HEK293 (cell line): ENCODE results near the gene ABHD8.

ENCODE experiments used
- CTCF ChIA-PET: fragments of 350-600 bp; formaldehyde crosslinking; extraction: SDS; loops from one replicate; lab custom pipeline; 2021; ENCODE audit warnings: antibody characterized with exemption; lab: Yijun Ruan, JAX
- POLR2A ChIA-PET: fragments of 300-600 bp; formaldehyde crosslinking; extraction: SDS; loops from one replicate; lab custom pipeline; 2020; ENCODE audit warnings: antibody characterized with exemption, inconsistent platforms; lab: Yijun Ruan, JAX
- H3K27ac ChIP-seq: fragments of 200-500 bp; sonication (Bioruptor generic); 2 replicates; pipeline ENCODE4 v1.5.1; 2014; ENCODE audit warnings: low read depth, low read length, control low read depth, inconsistent platforms; ENCODE audit errors: extremely low read depth
- H3K36me3 ChIP-seq, 2 experiments: fragments of 200-500 bp in 1 of 2; sonication (Bioruptor generic) in 1 of 2; 1 replicate in 1 of 2; 2 replicates in 1 of 2; pipeline ENCODE4 v1.5.1; 2014 to 2017; ENCODE audit warnings: inconsistent platforms in 2 of 2, low read length in 2 of 2; ENCODE audit not compliant: control insufficient read depth in 2 of 2, insufficient read depth in 1 of 2
- H3K4me1 ChIP-seq: fragments of 200-500 bp; sonication (Bioruptor generic); 2 replicates; pipeline ENCODE4 v1.5.1; 2014; ENCODE audit warnings: mild to moderate bottlenecking, low read length, inconsistent platforms; ENCODE audit not compliant: control insufficient read depth, insufficient read depth
- H3K4me3 ChIP-seq: 2 replicates; pipeline ENCODE4 v1.5.1; 2011; ENCODE audit warnings: low read depth, mild to moderate bottlenecking, control low read depth, low read length, moderate library complexity
- H3K9me3 ChIP-seq: fragments of 200-500 bp; sonication (Bioruptor generic); 2 replicates; pipeline ENCODE4 v1.5.1; 2014; ENCODE audit warnings: low read depth, low read length, inconsistent platforms; ENCODE audit not compliant: control insufficient read depth, insufficient read depth
- KLF16 ChIP-seq: fragments of 450-650 bp; formaldehyde crosslinking; IDR thresholded peaks from 2 replicates; pipeline ENCODE4 v1.5.1; 2017; ENCODE audit warnings: missing biosample characterization, missing genetic modification characterization
- KLF7 ChIP-seq: fragments of 450-650 bp; formaldehyde crosslinking; IDR thresholded peaks from 2 replicates; pipeline ENCODE4 v1.5.1; 2016; ENCODE audit warnings: missing biosample characterization, missing genetic modification characterization, borderline replicate concordance
- OSR2 ChIP-seq: fragments of 450-650 bp; formaldehyde crosslinking; IDR thresholded peaks from 2 replicates; pipeline ENCODE4 v1.5.1; 2016; ENCODE audit warnings: missing biosample characterization, missing genetic modification characterization
- SP7 ChIP-seq: fragments of 450-650 bp; formaldehyde crosslinking; IDR thresholded peaks from 2 replicates; pipeline ENCODE4 v1.5.1; 2016; ENCODE audit warnings: missing biosample characterization, missing genetic modification characterization
- ZIC2 ChIP-seq: fragments of 450-650 bp; formaldehyde crosslinking; IDR thresholded peaks from 2 replicates; pipeline ENCODE4 v1.5.1; 2016; ENCODE audit warnings: missing biosample characterization, missing genetic modification characterization
- ZNF114 ChIP-seq: fragments of 450-650 bp; formaldehyde crosslinking; IDR thresholded peaks from 2 replicates; pipeline ENCODE4 v1.5.0; 2017; ENCODE audit warnings: missing biosample characterization, missing genetic modification characterization
- ZNF19 ChIP-seq: fragments of 450-650 bp; formaldehyde crosslinking; IDR thresholded peaks from 2 replicates; pipeline ENCODE4; 2016; ENCODE audit warnings: missing biosample characterization, missing genetic modification characterization, low read depth
- ZNF202 ChIP-seq: fragments of 450-650 bp; formaldehyde crosslinking; IDR thresholded peaks from 2 replicates; pipeline ENCODE4 v1.5.1; 2016; ENCODE audit warnings: missing biosample characterization, missing genetic modification characterization, borderline replicate concordance
- ZNF311 ChIP-seq: fragments of 450-650 bp; formaldehyde crosslinking; IDR thresholded peaks from 2 replicates; pipeline ENCODE4 v1.5.1; 2017; ENCODE audit warnings: missing biosample characterization, missing genetic modification characterization, borderline replicate concordance
- ZNF324 ChIP-seq: fragments of 450-650 bp; formaldehyde crosslinking; IDR thresholded peaks from 2 replicates; pipeline ENCODE4 v1.5.1; 2016; ENCODE audit warnings: missing biosample characterization, missing genetic modification characterization
- ZNF366 ChIP-seq: fragments of 450-650 bp; formaldehyde crosslinking; conservative IDR thresholded peaks from 2 replicates; pipeline ENCODE4 v1.5.1; 2016; ENCODE audit warnings: missing biosample characterization, missing genetic modification characterization
- ZNF404 ChIP-seq: fragments of 450-650 bp; formaldehyde crosslinking; IDR thresholded peaks from 2 replicates; pipeline ENCODE4 v1.5.1; 2017; ENCODE audit warnings: missing biosample characterization, missing genetic modification characterization
- ZNF585B ChIP-seq: fragments of 450-650 bp; formaldehyde crosslinking; IDR thresholded peaks from 2 replicates; pipeline ENCODE4 v1.5.1; 2016; ENCODE audit warnings: missing biosample characterization, missing genetic modification characterization
- ZNF621 ChIP-seq: fragments of 450-650 bp; formaldehyde crosslinking; IDR thresholded peaks from 2 replicates; pipeline ENCODE4 v1.5.1; 2017; ENCODE audit warnings: missing biosample characterization, missing genetic modification characterization
- ZNF623 ChIP-seq: fragments of 450-650 bp; formaldehyde crosslinking; IDR thresholded peaks from 2 replicates; pipeline ENCODE4 v1.5.1; 2016; ENCODE audit warnings: missing biosample characterization, missing genetic modification characterization
- ZNF626 ChIP-seq: fragments of 450-650 bp; sonication (Bioruptor Pico); formaldehyde crosslinking; IDR thresholded peaks from 2 replicates; pipeline ENCODE4 v1.5.1; 2018; ENCODE audit warnings: missing biosample characterization, missing genetic modification characterization, inconsistent platforms
- ZNF707 ChIP-seq: fragments of 450-650 bp; formaldehyde crosslinking; IDR thresholded peaks from 2 replicates; pipeline ENCODE4 v1.5.1; 2016; ENCODE audit warnings: missing biosample characterization, missing genetic modification characterization
- ZNF776 ChIP-seq: fragments of 450-650 bp; formaldehyde crosslinking; IDR thresholded peaks from 2 replicates; pipeline ENCODE4 v1.5.0; 2017; ENCODE audit warnings: missing biosample characterization, missing genetic modification characterization, borderline replicate concordance
- ZSCAN30 ChIP-seq: fragments of 450-650 bp; IDR thresholded peaks from 2 replicates; pipeline ENCODE4 v1.5.1; 2018; ENCODE audit warnings: missing biosample characterization, mild to moderate bottlenecking, missing genetic modification characterization, moderate library complexity
- TF ChIP-seq, protein P1 (sequence below): fragments of 450-650 bp; formaldehyde crosslinking; IDR thresholded peaks from 2 replicates; pipeline ENCODE4 v1.5.1; 2017; ENCODE audit warnings: missing biosample characterization, missing genetic modification characterization
- TF ChIP-seq, protein P2 (sequence below): fragments of 450-650 bp; formaldehyde crosslinking; IDR thresholded peaks from 2 replicates; pipeline ENCODE4 v1.5.1; 2016; ENCODE audit warnings: missing biosample characterization, missing genetic modification characterization
- TF ChIP-seq, protein P3 (sequence below): fragments of 450-650 bp; formaldehyde crosslinking; IDR thresholded peaks from 2 replicates; pipeline ENCODE4 v1.5.1; 2016; ENCODE audit warnings: missing biosample characterization, missing genetic modification characterization
- TF ChIP-seq, protein P4 (sequence below): fragments of 450-650 bp; formaldehyde crosslinking; IDR thresholded peaks from 2 replicates; pipeline ENCODE4 v1.5.1; 2016; ENCODE audit warnings: missing biosample characterization, missing genetic modification characterization, borderline replicate concordance
- TF ChIP-seq, protein P5 (sequence below): fragments of 450-650 bp; formaldehyde crosslinking; IDR thresholded peaks from 2 replicates; pipeline ENCODE4 v1.5.1; 2016; ENCODE audit warnings: missing biosample characterization, missing genetic modification characterization
- TF ChIP-seq, protein P6 (sequence below): fragments of 450-650 bp; formaldehyde crosslinking; IDR thresholded peaks from 2 replicates; pipeline ENCODE4 v1.5.1; 2016; ENCODE audit warnings: missing biosample characterization, missing genetic modification characterization

ABHD8 gene

DNA sequence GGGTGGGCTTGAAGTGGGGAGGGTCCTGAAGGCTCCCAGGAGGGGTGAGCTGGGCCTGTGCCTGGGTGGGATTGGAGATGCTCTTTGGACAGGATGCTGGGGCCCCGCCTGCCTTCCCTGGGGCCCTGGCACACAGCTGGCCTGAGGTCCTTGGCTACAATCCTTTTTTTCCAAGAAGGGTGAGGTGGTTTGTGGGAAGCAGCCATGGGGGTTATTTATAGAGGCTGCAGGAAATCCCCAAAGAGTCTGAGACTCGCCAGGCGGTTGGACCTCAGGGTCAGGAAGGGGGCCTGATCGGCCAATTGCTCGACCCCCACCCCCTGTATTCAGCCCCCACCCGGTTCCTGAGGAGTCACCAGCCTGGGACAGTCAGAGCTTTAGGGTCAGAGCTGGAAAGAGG lies 44.1 kb upstream of the ABHD8 start:
- TF ChIP-seq ZNF585B (tag by site-specific recombination) = no peak
- TF ChIP-seq ZIC2 = no peak
- TF ChIP-seq SP7 (tag by site-specific recombination) = no peak
- TF ChIP-seq, protein P1, sequence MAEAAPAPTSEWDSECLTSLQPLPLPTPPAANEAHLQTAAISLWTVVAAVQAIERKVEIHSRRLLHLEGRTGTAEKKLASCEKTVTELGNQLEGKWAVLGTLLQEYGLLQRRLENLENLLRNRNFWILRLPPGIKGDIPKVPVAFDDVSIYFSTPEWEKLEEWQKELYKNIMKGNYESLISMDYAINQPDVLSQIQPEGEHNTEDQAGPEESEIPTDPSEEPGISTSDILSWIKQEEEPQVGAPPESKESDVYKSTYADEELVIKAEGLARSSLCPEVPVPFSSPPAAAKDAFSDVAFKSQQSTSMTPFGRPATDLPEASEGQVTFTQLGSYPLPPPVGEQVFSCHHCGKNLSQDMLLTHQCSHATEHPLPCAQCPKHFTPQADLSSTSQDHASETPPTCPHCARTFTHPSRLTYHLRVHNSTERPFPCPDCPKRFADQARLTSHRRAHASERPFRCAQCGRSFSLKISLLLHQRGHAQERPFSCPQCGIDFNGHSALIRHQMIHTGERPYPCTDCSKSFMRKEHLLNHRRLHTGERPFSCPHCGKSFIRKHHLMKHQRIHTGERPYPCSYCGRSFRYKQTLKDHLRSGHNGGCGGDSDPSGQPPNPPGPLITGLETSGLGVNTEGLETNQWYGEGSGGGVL = no peak
- TF ChIP-seq ZNF626 (tag by site-specific recombination) = no peak
- TF ChIP-seq ZNF621 = no peak
- no peak for TF ChIP-seq ZNF114
- TF ChIP-seq, protein P2, sequence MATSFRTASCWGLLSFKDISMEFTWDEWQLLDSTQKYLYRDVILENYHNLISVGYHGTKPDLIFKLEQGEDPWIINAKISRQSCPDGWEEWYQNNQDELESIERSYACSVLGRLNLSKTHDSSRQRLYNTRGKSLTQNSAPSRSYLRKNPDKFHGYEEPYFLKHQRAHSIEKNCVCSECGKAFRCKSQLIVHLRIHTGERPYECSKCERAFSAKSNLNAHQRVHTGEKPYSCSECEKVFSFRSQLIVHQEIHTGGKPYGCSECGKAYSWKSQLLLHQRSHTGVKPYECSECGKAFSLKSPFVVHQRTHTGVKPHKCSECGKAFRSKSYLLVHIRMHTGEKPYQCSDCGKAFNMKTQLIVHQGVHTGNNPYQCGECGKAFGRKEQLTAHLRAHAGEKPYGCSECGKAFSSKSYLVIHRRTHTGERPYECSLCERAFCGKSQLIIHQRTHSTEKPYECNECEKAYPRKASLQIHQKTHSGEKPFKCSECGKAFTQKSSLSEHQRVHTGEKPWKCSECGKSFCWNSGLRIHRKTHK = no peak
- no peak for TF ChIP-seq ZNF623 (tag by site-specific recombination)
- no peak for TF ChIP-seq ZNF404 (tag by site-specific recombination)
- TF ChIP-seq, protein P3, sequence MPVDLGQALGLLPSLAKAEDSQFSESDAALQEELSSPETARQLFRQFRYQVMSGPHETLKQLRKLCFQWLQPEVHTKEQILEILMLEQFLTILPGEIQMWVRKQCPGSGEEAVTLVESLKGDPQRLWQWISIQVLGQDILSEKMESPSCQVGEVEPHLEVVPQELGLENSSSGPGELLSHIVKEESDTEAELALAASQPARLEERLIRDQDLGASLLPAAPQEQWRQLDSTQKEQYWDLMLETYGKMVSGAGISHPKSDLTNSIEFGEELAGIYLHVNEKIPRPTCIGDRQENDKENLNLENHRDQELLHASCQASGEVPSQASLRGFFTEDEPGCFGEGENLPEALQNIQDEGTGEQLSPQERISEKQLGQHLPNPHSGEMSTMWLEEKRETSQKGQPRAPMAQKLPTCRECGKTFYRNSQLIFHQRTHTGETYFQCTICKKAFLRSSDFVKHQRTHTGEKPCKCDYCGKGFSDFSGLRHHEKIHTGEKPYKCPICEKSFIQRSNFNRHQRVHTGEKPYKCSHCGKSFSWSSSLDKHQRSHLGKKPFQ (tag by site-specific recombination) = no peak
- TF ChIP-seq, protein P4, sequence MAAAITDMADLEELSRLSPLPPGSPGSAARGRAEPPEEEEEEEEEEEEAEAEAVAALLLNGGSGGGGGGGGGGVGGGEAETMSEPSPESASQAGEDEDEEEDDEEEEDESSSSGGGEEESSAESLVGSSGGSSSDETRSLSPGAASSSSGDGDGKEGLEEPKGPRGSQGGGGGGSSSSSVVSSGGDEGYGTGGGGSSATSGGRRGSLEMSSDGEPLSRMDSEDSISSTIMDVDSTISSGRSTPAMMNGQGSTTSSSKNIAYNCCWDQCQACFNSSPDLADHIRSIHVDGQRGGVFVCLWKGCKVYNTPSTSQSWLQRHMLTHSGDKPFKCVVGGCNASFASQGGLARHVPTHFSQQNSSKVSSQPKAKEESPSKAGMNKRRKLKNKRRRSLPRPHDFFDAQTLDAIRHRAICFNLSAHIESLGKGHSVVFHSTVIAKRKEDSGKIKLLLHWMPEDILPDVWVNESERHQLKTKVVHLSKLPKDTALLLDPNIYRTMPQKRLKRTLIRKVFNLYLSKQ (tag by site-specific recombination) = no peak
- TF ChIP-seq ZNF19 = no peak
- TF ChIP-seq KLF16 (tag by site-specific recombination) = no peak
- TF ChIP-seq ZNF311 (tag by site-specific recombination) = no peak
- TF ChIP-seq ZNF202 = no peak
- no peak for TF ChIP-seq ZSCAN30 (tag by site-specific recombination)
- no peak for TF ChIP-seq OSR2 (tag by site-specific recombination)
- no peak for TF ChIP-seq ZNF707
- TF ChIP-seq ZNF324 (tag by site-specific recombination) = no peak
- H3K4me1 ChIP-seq = no peaks in the 10 kb centered on the region
- no peaks in the 10 kb centered on the region for H3K9me3 ChIP-seq
- ChIA-PET POLR2A (interaction anchor here (0.7 kb wide), 1 partner anchor 72 kb away, joined by 3 read pairs; the partner anchor contains the start of gene MVB12A), CTCF (interaction anchor here (0.7 to 2.2 kb wide), 9 partner anchors 15 to 712 kb away, joined by 3 to 17 read pairs (median 4); no protein-coding TSS in a partner anchor)
- no peak overlapping the region for H3K4me3 ChIP-seq
- H3K27ac ChIP-seq = no peak overlapping the region
- H3K36me3 ChIP-seq = peaks cover 0 to 2% of the 10 kb centered on the region in 2 experiments; a peak in 2 of 3 replicates

DNA sequence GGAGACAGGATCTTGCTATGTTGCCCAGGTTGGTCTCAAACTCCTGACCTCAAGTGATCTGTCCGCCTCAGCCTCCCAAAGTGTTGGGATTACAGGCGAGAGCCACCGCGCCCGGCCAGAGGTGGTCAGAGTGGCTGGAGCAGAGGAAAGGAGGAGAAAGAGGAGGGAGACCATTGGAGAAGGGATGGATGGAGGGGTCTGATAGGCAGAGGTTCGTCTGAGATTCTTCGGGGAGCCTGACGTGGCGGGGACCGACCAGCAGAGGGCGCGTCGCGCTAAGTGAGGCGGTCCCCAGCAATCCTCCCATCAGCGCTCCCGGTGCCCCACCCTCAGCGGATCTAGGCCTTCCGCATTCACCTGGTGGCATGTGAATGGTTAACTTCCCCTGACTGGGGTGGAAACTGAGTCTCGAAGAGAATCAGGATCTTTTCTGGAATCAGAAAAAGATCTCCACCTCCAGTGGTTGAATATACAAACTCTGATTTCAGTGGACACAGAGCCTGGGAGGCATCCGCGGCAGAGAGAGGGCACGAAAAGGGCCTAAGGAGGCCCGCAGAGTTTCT lies 43.0 kb upstream of the ABHD8 start:
- Histone ChIP-seq H3K4me1 (no peaks in the 10 kb centered on the region), H3K36me3 (peaks cover 0 to 9% of the 10 kb centered on the region in 2 experiments; a peak in 2 of 3 replicates), H3K4me3 (no peak overlapping the region), H3K9me3 (no peaks in the 10 kb centered on the region), H3K27ac (no peak overlapping the region)
- ChIA-PET POLR2A (interaction anchor here (0.6 to 1.3 kb wide), 3 partner anchors 18 to 313 kb away, joined by 4 to 6 read pairs (median 5); partner anchors contain the start of gene DDA1), CTCF (interaction anchor here (0.7 to 2.2 kb wide), 12 partner anchors 10 to 631 kb away, joined by 3 to 17 read pairs (median 4); no protein-coding TSS in a partner anchor)
- peak; percentile 78 for TF ChIP-seq ZNF366 (tag by site-specific recombination)
- no peak for TF ChIP-seq KLF7 (tag by site-specific recombination)
- TF ChIP-seq, protein P5, sequence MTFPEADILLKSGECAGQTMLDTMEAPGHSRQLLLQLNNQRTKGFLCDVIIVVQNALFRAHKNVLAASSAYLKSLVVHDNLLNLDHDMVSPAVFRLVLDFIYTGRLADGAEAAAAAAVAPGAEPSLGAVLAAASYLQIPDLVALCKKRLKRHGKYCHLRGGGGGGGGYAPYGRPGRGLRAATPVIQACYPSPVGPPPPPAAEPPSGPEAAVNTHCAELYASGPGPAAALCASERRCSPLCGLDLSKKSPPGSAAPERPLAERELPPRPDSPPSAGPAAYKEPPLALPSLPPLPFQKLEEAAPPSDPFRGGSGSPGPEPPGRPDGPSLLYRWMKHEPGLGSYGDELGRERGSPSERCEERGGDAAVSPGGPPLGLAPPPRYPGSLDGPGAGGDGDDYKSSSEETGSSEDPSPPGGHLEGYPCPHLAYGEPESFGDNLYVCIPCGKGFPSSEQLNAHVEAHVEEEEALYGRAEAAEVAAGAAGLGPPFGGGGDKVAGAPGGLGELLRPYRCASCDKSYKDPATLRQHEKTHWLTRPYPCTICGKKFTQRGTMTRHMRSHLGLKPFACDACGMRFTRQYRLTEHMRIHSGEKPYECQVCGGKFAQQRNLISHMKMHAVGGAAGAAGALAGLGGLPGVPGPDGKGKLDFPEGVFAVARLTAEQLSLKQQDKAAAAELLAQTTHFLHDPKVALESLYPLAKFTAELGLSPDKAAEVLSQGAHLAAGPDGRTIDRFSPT (tag by site-specific recombination) = no peak
- TF ChIP-seq, protein P6, sequence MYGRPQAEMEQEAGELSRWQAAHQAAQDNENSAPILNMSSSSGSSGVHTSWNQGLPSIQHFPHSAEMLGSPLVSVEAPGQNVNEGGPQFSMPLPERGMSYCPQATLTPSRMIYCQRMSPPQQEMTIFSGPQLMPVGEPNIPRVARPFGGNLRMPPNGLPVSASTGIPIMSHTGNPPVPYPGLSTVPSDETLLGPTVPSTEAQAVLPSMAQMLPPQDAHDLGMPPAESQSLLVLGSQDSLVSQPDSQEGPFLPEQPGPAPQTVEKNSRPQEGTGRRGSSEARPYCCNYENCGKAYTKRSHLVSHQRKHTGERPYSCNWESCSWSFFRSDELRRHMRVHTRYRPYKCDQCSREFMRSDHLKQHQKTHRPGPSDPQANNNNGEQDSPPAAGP (tag by site-specific recombination) = 0 out of 2 replicates have a peak, but pooled peaks have one; percentile 61
- TF ChIP-seq ZNF776 = no peak
